ENCODE results near the gene KIAA2012. TPM values are rescaled to one million over a fixed set of nuclear protein-coding genes. Genes with fewer than 3 reads are reported as not detected.

KIAA2012 gene
- total RNA-seq, 2 donors from 2014 or later, result not detected

GRCh38 chr2:202050652-202051051, 22.4 kb upstream of the KIAA2012 start:
- H3K9me3 ChIP-seq (ENCODE audit: control insufficient read depth, low read length, poor library complexity, severe bottlenecking), result no peaks in the 10 kb centered on the region
- Mint-ChIP-seq H3K4me3 (no peak overlapping the region), H3K27me3 (peaks cover 59% of the 10 kb centered on the region), H3K4me1 (no peaks in the 10 kb centered on the region), H3K27ac (no peak overlapping the region), H3K36me3 (ENCODE audit: low read depth) (peaks cover 3% of the 10 kb centered on the region)
- DNase-seq, result no peak
- ATAC-seq, result no peak

GRCh38 chr2:202051499-202052161, 21.4 kb upstream of the KIAA2012 start:
- H3K27ac Mint-ChIP-seq, result no peak overlapping the region
- peaks cover 3% of the 10 kb centered on the region for H3K36me3 Mint-ChIP-seq (ENCODE audit: low read depth)
- no peak overlapping the region for H3K4me3 Mint-ChIP-seq
- H3K9me3 ChIP-seq (ENCODE audit: control insufficient read depth, low read length, poor library complexity, severe bottlenecking), result no peaks in the 10 kb centered on the region
- peaks cover 59% of the 10 kb centered on the region for H3K27me3 Mint-ChIP-seq
- ATAC-seq (no peak), DNase-seq (no peak)
- no peaks in the 10 kb centered on the region for H3K4me1 Mint-ChIP-seq

- no peak for DNase-seq
- H3K4me3 Mint-ChIP-seq, result no peak overlapping the region
- no peaks in the 10 kb centered on the region for H3K4me1 Mint-ChIP-seq
- peaks cover 3% of the 10 kb centered on the region for H3K36me3 Mint-ChIP-seq (ENCODE audit: low read depth)
- peaks cover 55% of the 10 kb centered on the region for H3K27me3 Mint-ChIP-seq
- H3K27ac Mint-ChIP-seq, result no peak overlapping the region
- no peaks in the 10 kb centered on the region for H3K9me3 ChIP-seq (ENCODE audit: control insufficient read depth, low read length, poor library complexity, severe bottlenecking)
- ATAC-seq, result no peak
Observed at GRCh38 chr2:202052235-202052634, 20.8 kb upstream of the KIAA2012 start.

- H3K9me3 ChIP-seq (ENCODE audit: control insufficient read depth, low read length, poor library complexity, severe bottlenecking), result no peaks in the 10 kb centered on the region
- ATAC-seq (no peak), DNase-seq (no peak)
- Mint-ChIP-seq H3K36me3 (ENCODE audit: low read depth) (no peaks in the 10 kb centered on the region), H3K27me3 (peaks cover 61% of the 10 kb centered on the region), H3K4me3 (no peak overlapping the region), H3K4me1 (no peaks in the 10 kb centered on the region), H3K27ac (no peak overlapping the region)
Observed at GRCh38 chr2:202054679-202055078, 18.4 kb upstream of the KIAA2012 start.

- DNase-seq (no peak), ATAC-seq (no peak)
- no peaks in the 10 kb centered on the region for H3K9me3 ChIP-seq (ENCODE audit: control insufficient read depth, low read length, poor library complexity, severe bottlenecking)
- no peak overlapping the region for H3K4me3 Mint-ChIP-seq
- H3K27me3 Mint-ChIP-seq, result peaks cover 59% of the 10 kb centered on the region
- no peak overlapping the region for H3K27ac Mint-ChIP-seq
- no peaks in the 10 kb centered on the region for H3K36me3 Mint-ChIP-seq (ENCODE audit: low read depth)
- H3K4me1 Mint-ChIP-seq, result no peaks in the 10 kb centered on the region
Observed at GRCh38 chr2:202056611-202057010, 16.4 kb upstream of the KIAA2012 start.

- ATAC-seq (no peak), DNase-seq (no peak)
- Mint-ChIP-seq H3K4me3 (no peak overlapping the region), H3K4me1 (no peaks in the 10 kb centered on the region), H3K36me3 (ENCODE audit: low read depth) (no peaks in the 10 kb centered on the region), H3K27me3 (peaks cover 45% of the 10 kb centered on the region), H3K27ac (no peak overlapping the region)
- H3K9me3 ChIP-seq (ENCODE audit: control insufficient read depth, low read length, poor library complexity, severe bottlenecking), result no peaks in the 10 kb centered on the region
Observed at GRCh38 chr2:202060218-202060617, 12.8 kb upstream of the KIAA2012 start.

- ATAC-seq (no peak), DNase-seq (no peak)
- Mint-ChIP-seq H3K36me3 (ENCODE audit: low read depth) (no peaks in the 10 kb centered on the region), H3K27ac (no peak overlapping the region), H3K4me3 (no peak overlapping the region), H3K4me1 (no peaks in the 10 kb centered on the region), H3K27me3 (peaks cover 38% of the 10 kb centered on the region)
- no peaks in the 10 kb centered on the region for H3K9me3 ChIP-seq (ENCODE audit: control insufficient read depth, low read length, poor library complexity, severe bottlenecking)
Observed at GRCh38 chr2:202061695-202062094, 11.4 kb upstream of the KIAA2012 start.

- H3K9me3 ChIP-seq (ENCODE audit: control insufficient read depth, low read length, poor library complexity, severe bottlenecking), result no peaks in the 10 kb centered on the region
- ATAC-seq (no peak), DNase-seq (no peak)
- H3K36me3 Mint-ChIP-seq (ENCODE audit: low read depth), result no peaks in the 10 kb centered on the region
- H3K27me3 Mint-ChIP-seq, result peaks cover 29% of the 10 kb centered on the region
- no peak overlapping the region for H3K27ac Mint-ChIP-seq
- H3K4me1 Mint-ChIP-seq, result no peaks in the 10 kb centered on the region
- no peak overlapping the region for H3K4me3 Mint-ChIP-seq
Observed at GRCh38 chr2:202064171-202064880, 8.7 kb upstream of the KIAA2012 start.

GRCh38 chr2:202064881-202065230, 8.2 kb upstream of the KIAA2012 start:
- Mint-ChIP-seq H3K36me3 (ENCODE audit: low read depth) (no peaks in the 10 kb centered on the region), H3K27me3 (peaks cover 25% of the 10 kb centered on the region), H3K4me1 (no peaks in the 10 kb centered on the region), H3K4me3 (no peak overlapping the region), H3K27ac (no peak overlapping the region)
- DNase-seq (no peak), ATAC-seq (no peak)
- H3K9me3 ChIP-seq (ENCODE audit: control insufficient read depth, low read length, poor library complexity, severe bottlenecking), result no peaks in the 10 kb centered on the region

GRCh38 chr2:202065876-202066275, 7.2 kb upstream of the KIAA2012 start:
- peaks cover 25% of the 10 kb centered on the region for H3K27me3 Mint-ChIP-seq
- ATAC-seq, result no peak
- H3K4me1 Mint-ChIP-seq, result peaks cover under 1% of the 10 kb centered on the region
- H3K36me3 Mint-ChIP-seq (ENCODE audit: low read depth), result no peaks in the 10 kb centered on the region
- no peak overlapping the region for H3K4me3 Mint-ChIP-seq
- no peak for DNase-seq
- no peak overlapping the region for H3K27ac Mint-ChIP-seq
- no peaks in the 10 kb centered on the region for H3K9me3 ChIP-seq (ENCODE audit: control insufficient read depth, low read length, poor library complexity, severe bottlenecking)

- ATAC-seq (no peak), DNase-seq (no peak)
- Mint-ChIP-seq H3K4me1 (peaks cover 4% of the 10 kb centered on the region), H3K4me3 (no peak overlapping the region), H3K27me3 (peaks cover 26% of the 10 kb centered on the region), H3K27ac (no peak overlapping the region), H3K36me3 (ENCODE audit: low read depth) (no peaks in the 10 kb centered on the region)
- H3K9me3 ChIP-seq (ENCODE audit: control insufficient read depth, low read length, poor library complexity, severe bottlenecking), result no peaks in the 10 kb centered on the region
Observed at GRCh38 chr2:202066875-202067274, 6.2 kb upstream of the KIAA2012 start.

GRCh38 chr2:202067589-202067988, 5.5 kb upstream of the KIAA2012 start:
- peaks cover 33% of the 10 kb centered on the region for H3K27me3 Mint-ChIP-seq
- no peaks in the 10 kb centered on the region for H3K9me3 ChIP-seq (ENCODE audit: control insufficient read depth, low read length, poor library complexity, severe bottlenecking)
- H3K27ac Mint-ChIP-seq, result no peak overlapping the region
- ATAC-seq (no peak), DNase-seq (no peak)
- no peak overlapping the region for H3K4me3 Mint-ChIP-seq
- no peaks in the 10 kb centered on the region for H3K36me3 Mint-ChIP-seq (ENCODE audit: low read depth)
- H3K4me1 Mint-ChIP-seq, result peaks cover 4% of the 10 kb centered on the region

- Mint-ChIP-seq H3K4me1 (peaks cover 4% of the 10 kb centered on the region), H3K36me3 (ENCODE audit: low read depth) (peaks cover 2% of the 10 kb centered on the region), H3K27ac (no peak overlapping the region), H3K4me3 (no peak overlapping the region), H3K27me3 (peaks cover 42% of the 10 kb centered on the region)
- ATAC-seq (no peak), DNase-seq (no peak)
- H3K9me3 ChIP-seq (ENCODE audit: control insufficient read depth, low read length, poor library complexity, severe bottlenecking), result no peaks in the 10 kb centered on the region
Observed at GRCh38 chr2:202069170-202070067, 3.6 kb upstream of the KIAA2012 start.

Measured in T-helper 17 cell (primary cell).